HFF-Myc (cell line): ENCODE measurements around the gene FKBP15.

Experiments used
- DNase-seq: peaks from one replicate; pipeline ENCODE4 v3.0.0-alpha.2; 2011; ENCODE audit warnings: low read depth; ENCODE audit errors: extremely low read depth
- H3K4me3 ChIP-seq: replicated peaks from 2 replicates; pipeline ENCODE4 v1.5.1; 2011; ENCODE audit warnings: low read depth, mild to moderate bottlenecking, control low read depth, low read length
- CTCF ChIP-seq: IDR thresholded peaks from 2 replicates; pipeline ENCODE4 v1.5.1; 2012; ENCODE audit warnings: mild to moderate bottlenecking, low read depth, low read length, control low read depth; ENCODE audit errors: missing control alignments

Gene FKBP15

GRCh38 chr9:113210815-113211214, 10.3 kb downstream of the FKBP15 start:
- TF ChIP-seq CTCF, result no peak
- DNase-seq, result no peak
- no peak overlapping the region for H3K4me3 ChIP-seq

GRCh38 chr9:113205861-113206260, 15.2 kb downstream of the FKBP15 start:
- no peak overlapping the region for H3K4me3 ChIP-seq
- DNase-seq, result no peak
- TF ChIP-seq CTCF, result no peak

- no peak overlapping the region for H3K4me3 ChIP-seq
- no peak for DNase-seq
- no peak for TF ChIP-seq CTCF
Measured at GRCh38 chr9:113205432-113205831, 15.6 kb downstream of the FKBP15 start.

GRCh38 chr9:113199683-113200329, 21.3 kb downstream of the FKBP15 start:
- no peak for DNase-seq
- no peak overlapping the region for H3K4me3 ChIP-seq
- TF ChIP-seq CTCF, result no peak

GRCh38 chr9:113192455-113192854, 28.6 kb downstream of the FKBP15 start:
- no peak overlapping the region for H3K4me3 ChIP-seq
- DNase-seq, result no peak
- no peak for TF ChIP-seq CTCF

- no peak for TF ChIP-seq CTCF
- H3K4me3 ChIP-seq, result no peak overlapping the region
- DNase-seq, result peak; percentile 35
Measured at GRCh38 chr9:113187929-113188595, 33.0 kb downstream of the FKBP15 start.
